ENCODE data around the gene ACAN. TPM values are rescaled to one million over a fixed set of nuclear protein-coding genes. Genes with fewer than 3 reads are reported as not detected.

ACAN gene
- total RNA-seq, 2 donors from 2014 or later: 0.16 TPM; not detected in 1

- TF ChIP-seq CTCF (IDR thresholded peaks at IDR 0.05): no peak
- no peaks in the 10 kb centered on the region for H3K27me3 ChIP-seq
- H3K27ac ChIP-seq: no peak overlapping the region
- no peak for DNase-seq (ENCODE audit: low spot score)
- no peaks in the 10 kb centered on the region for H3K36me3 ChIP-seq
- H3K4me1 ChIP-seq: no peaks in the 10 kb centered on the region
- H3K9me3 ChIP-seq: no peaks in the 10 kb centered on the region
- no peak overlapping the region for H3K4me3 ChIP-seq
These were observed 74.7 kb downstream of the ACAN start for GRCh38 chr15:88877906-88878305.

GRCh38 chr15:88878720-88879184, 75.5 kb downstream of the ACAN start:
- no peak for DNase-seq (ENCODE audit: low spot score)
- no peaks in the 10 kb centered on the region for H3K9me3 ChIP-seq
- no peaks in the 10 kb centered on the region for H3K4me1 ChIP-seq
- no peak overlapping the region for H3K27ac ChIP-seq
- H3K27me3 ChIP-seq: no peaks in the 10 kb centered on the region
- no peaks in the 10 kb centered on the region for H3K36me3 ChIP-seq
- no peak overlapping the region for H3K4me3 ChIP-seq
- TF ChIP-seq CTCF (IDR thresholded peaks at IDR 0.05): peak; percentile 25 to 72

GRCh38 chr15:88880944-88881740, 77.9 kb downstream of the ACAN start:
- Histone ChIP-seq H3K4me1 (no peaks in the 10 kb centered on the region), H3K27ac (no peak overlapping the region), H3K9me3 (no peaks in the 10 kb centered on the region), H3K4me3 (no peak overlapping the region), H3K27me3 (no peaks in the 10 kb centered on the region), H3K36me3 (no peaks in the 10 kb centered on the region)
- no peak for DNase-seq (ENCODE audit: low spot score)
- no peak for TF ChIP-seq CTCF (IDR thresholded peaks at IDR 0.05)

- no peak for TF ChIP-seq CTCF (IDR thresholded peaks at IDR 0.05)
- DNase-seq (ENCODE audit: low spot score): no peak
- Histone ChIP-seq H3K4me3 (no peak overlapping the region), H3K9me3 (no peaks in the 10 kb centered on the region), H3K27me3 (no peaks in the 10 kb centered on the region), H3K27ac (no peak overlapping the region), H3K36me3 (no peaks in the 10 kb centered on the region), H3K4me1 (no peaks in the 10 kb centered on the region)
These were observed 78.5 kb downstream of the ACAN start for GRCh38 chr15:88881775-88882174.

- H3K4me3 ChIP-seq: no peak overlapping the region
- H3K36me3 ChIP-seq: no peaks in the 10 kb centered on the region
These were observed 79.5 kb downstream of the ACAN start for GRCh38 chr15:88882785-88883184.

More at GRCh38 chr15:88882785-88883184, 79.5 kb downstream of the ACAN start:
- H3K9me3 ChIP-seq: no peaks in the 10 kb centered on the region
- no peak for TF ChIP-seq CTCF (IDR thresholded peaks at IDR 0.05)
- H3K4me1 ChIP-seq: no peaks in the 10 kb centered on the region
- H3K27me3 ChIP-seq: no peaks in the 10 kb centered on the region
- DNase-seq (ENCODE audit: low spot score): no peak
- no peak overlapping the region for H3K27ac ChIP-seq

Data from right atrium auricular region (tissue), 2 donors.